GM12891 (cell line): ENCODE measurements around the gene ETFDH.

Experiments
- PAX5 ChIP-seq: IDR thresholded peaks from 2 replicates; pipeline ENCODE4 v1.6.1; 2011; ENCODE audit warnings: low read length, moderate library complexity, mild to moderate bottlenecking; ENCODE audit not compliant: insufficient read depth, severe bottlenecking
- POLR2A ChIP-seq: IDR thresholded peaks from 2 replicates; pipeline ENCODE4 v1.6.1; 2011; ENCODE audit warnings: low read depth, low read length, control low read depth
- POU2F2 ChIP-seq: IDR thresholded peaks from 2 replicates; pipeline ENCODE4 v1.6.1; 2011; ENCODE audit warnings: low read depth, mild to moderate bottlenecking, control low read depth, low read length, moderate library complexity

GRCh38 chr4:158676076-158676475, 4.0 kb downstream of the ETFDH start:
- TF ChIP-seq POLR2A (no peak), POU2F2 (no peak), PAX5 (no peak)
